Testis (tissue), 2 donors: ENCODE measurements around the gene LPAR1.

Experiments
- POLR2A ChIP-seq: fragments of 450-650 bp; IDR thresholded peaks from one replicate; pipeline ENCODE4 v1.6.1; 2017; ENCODE audit warnings: antibody characterized with exemption, mild to moderate bottlenecking, moderate library complexity
- TF ChIP-seq, protein P1 (sequence below), 3 experiments: fragments of 450-650 bp in 2 of 3; fragments of 200-600 bp in 1 of 3; sonication (generic) in 1 of 3; IDR thresholded peaks; one replicate each; pipeline ENCODE4 v1.5.1; 2016 to 2019; ENCODE audit warnings: antibody characterized with exemption in 3 of 3, mild to moderate bottlenecking in 2 of 3, moderate library complexity in 1 of 3

DNA sequence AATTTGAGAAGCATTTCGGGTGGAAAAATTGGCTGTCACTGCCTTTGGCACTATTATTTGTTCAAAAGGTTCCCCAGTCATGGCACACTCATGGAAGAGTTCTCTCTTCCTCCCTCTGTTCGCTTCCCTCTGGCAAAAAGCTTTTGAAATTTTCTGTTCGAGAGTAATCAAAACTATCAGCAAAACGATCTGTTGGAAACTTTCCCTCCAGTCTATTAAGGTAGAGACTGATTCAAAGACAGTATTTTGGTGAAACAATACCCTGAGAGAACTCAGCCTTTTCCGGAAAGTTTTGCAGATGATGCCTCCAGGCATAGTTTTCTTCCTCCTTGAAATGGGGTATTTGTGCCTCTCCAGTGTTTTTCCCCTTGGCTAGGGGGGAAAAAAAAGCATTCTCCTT, 3.6 kb upstream of the LPAR1 start:
- TF ChIP-seq POLR2A = no peak
- TF ChIP-seq, protein P1, sequence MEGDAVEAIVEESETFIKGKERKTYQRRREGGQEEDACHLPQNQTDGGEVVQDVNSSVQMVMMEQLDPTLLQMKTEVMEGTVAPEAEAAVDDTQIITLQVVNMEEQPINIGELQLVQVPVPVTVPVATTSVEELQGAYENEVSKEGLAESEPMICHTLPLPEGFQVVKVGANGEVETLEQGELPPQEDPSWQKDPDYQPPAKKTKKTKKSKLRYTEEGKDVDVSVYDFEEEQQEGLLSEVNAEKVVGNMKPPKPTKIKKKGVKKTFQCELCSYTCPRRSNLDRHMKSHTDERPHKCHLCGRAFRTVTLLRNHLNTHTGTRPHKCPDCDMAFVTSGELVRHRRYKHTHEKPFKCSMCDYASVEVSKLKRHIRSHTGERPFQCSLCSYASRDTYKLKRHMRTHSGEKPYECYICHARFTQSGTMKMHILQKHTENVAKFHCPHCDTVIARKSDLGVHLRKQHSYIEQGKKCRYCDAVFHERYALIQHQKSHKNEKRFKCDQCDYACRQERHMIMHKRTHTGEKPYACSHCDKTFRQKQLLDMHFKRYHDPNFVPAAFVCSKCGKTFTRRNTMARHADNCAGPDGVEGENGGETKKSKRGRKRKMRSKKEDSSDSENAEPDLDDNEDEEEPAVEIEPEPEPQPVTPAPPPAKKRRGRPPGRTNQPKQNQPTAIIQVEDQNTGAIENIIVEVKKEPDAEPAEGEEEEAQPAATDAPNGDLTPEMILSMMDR (IDR thresholded peaks at IDR 0.05) = no peak
